Activated T-helper 1 cell treated with Interleukin-2 at 50 U/mL for 16 hours (primary cell): ENCODE data around the gene PPIG.
"Not testable (repeated sequence)": the region's sequence is repeated elsewhere in the genome, so short reads cannot be mapped to it uniquely, and the experiment has no call there.

Source experiments
- DNase-seq: peaks from one replicate; pipeline ENCODE4 v3.0.0-alpha.2; 2020; ENCODE audit warnings: low read depth

PPIG gene

GRCh38 chr2:169596546-169596945 is 12.4 kb downstream of the PPIG start:
- DNase-seq = not testable (repeated sequence)

GRCh38 chr2:169598982-169599381 is 14.8 kb downstream of the PPIG start:
- DNase-seq = no peak

GRCh38 chr2:169599568-169599967 is 15.4 kb downstream of the PPIG start:
- no peak for DNase-seq

GRCh38 chr2:169609264-169609663 is 25.1 kb downstream of the PPIG start:
- DNase-seq = no peak

- no peak for DNase-seq
Observed at GRCh38 chr2:169613876-169614275, 29.7 kb downstream of the PPIG start.

- DNase-seq = not testable (repeated sequence)
Observed at GRCh38 chr2:169615982-169616381, 31.8 kb downstream of the PPIG start.

- DNase-seq = no peak
Observed at GRCh38 chr2:169619946-169620345, 35.8 kb downstream of the PPIG start.

- DNase-seq = no peak
Observed at GRCh38 chr2:169620509-169620908, 36.4 kb downstream of the PPIG start.

GRCh38 chr2:169623235-169623634 is 39.1 kb downstream of the PPIG start:
- DNase-seq = no peak

- no peak for DNase-seq
Observed at GRCh38 chr2:169625781-169626180, 41.6 kb downstream of the PPIG start.

- no peak for DNase-seq
Observed at GRCh38 chr2:169636440-169637097, 52.4 kb downstream of the PPIG start.

GRCh38 chr2:169637620-169638019 is 53.5 kb downstream of the PPIG start:
- no peak for DNase-seq

- no peak for DNase-seq
Observed at GRCh38 chr2:169640104-169640503, 56.0 kb downstream of the PPIG start.

- DNase-seq = no peak
Observed at GRCh38 chr2:169641464-169641863, 57.3 kb downstream of the PPIG start.

- DNase-seq = no peak
Observed at GRCh38 chr2:169644173-169644572, 60.0 kb downstream of the PPIG start.

GRCh38 chr2:169647496-169647895 is 63.3 kb downstream of the PPIG start:
- no peak for DNase-seq

- DNase-seq = no peak
Observed at GRCh38 chr2:169649278-169649677, 65.1 kb downstream of the PPIG start.

- no peak for DNase-seq
Observed at GRCh38 chr2:169653636-169654035, 69.5 kb downstream of the PPIG start.

GRCh38 chr2:169656164-169656563 is 72.0 kb downstream of the PPIG start:
- no peak for DNase-seq

GRCh38 chr2:169658877-169659276 is 74.7 kb downstream of the PPIG start:
- no peak for DNase-seq

GRCh38 chr2:169659320-169659719 is 75.2 kb downstream of the PPIG start:
- DNase-seq = no peak

GRCh38 chr2:169661265-169661664 is 77.1 kb downstream of the PPIG start:
- no peak for DNase-seq

- no peak for DNase-seq
Observed at GRCh38 chr2:169662744-169663143, 78.6 kb downstream of the PPIG start.

GRCh38 chr2:169663247-169663646 is 79.1 kb downstream of the PPIG start:
- no peak for DNase-seq

GRCh38 chr2:169664600-169664977 is 80.4 kb downstream of the PPIG start:
- DNase-seq = no peak
